Measurements from ENCODE around the gene RBFOX1. TPM values are rescaled to one million over a fixed set of nuclear protein-coding genes. Genes with fewer than 3 reads are reported as not detected.

Gene RBFOX1
- total RNA-seq, 1 donor from 2014 or later, result 0.69 TPM

GRCh38 chr16:7691533-7691932 lies 358.9 kb downstream of the RBFOX1 start:
- no peak overlapping the region for H3K27ac Mint-ChIP-seq (ENCODE audit: unreplicated experiment)

GRCh38 chr16:7703672-7704071 lies 371.0 kb downstream of the RBFOX1 start:
- H3K27me3 Mint-ChIP-seq (ENCODE audit: unreplicated experiment), result peaks cover 2% of the 10 kb centered on the region
- TF ChIP-seq CTCF (IDR thresholded peaks at IDR 0.05; ENCODE audit: unreplicated experiment), result no peak
- no peak overlapping the region for H3K27ac Mint-ChIP-seq (ENCODE audit: unreplicated experiment)
- no peak overlapping the region for H3K4me3 Mint-ChIP-seq (ENCODE audit: unreplicated experiment)
- no peak for DNase-seq (ENCODE audit: low spot score)
- H3K9me3 Mint-ChIP-seq (ENCODE audit: unreplicated experiment), result peaks cover 6% of the 10 kb centered on the region
- no peaks in the 10 kb centered on the region for H3K4me1 Mint-ChIP-seq (ENCODE audit: unreplicated experiment)
- H3K36me3 Mint-ChIP-seq (ENCODE audit: low read depth, unreplicated experiment), result no peaks in the 10 kb centered on the region

More at GRCh38 chr16:7691533-7691932, 358.9 kb downstream of the RBFOX1 start:
- TF ChIP-seq CTCF (IDR thresholded peaks at IDR 0.05; ENCODE audit: unreplicated experiment), result no peak
- Mint-ChIP-seq H3K9me3 (ENCODE audit: unreplicated experiment) (no peaks in the 10 kb centered on the region), H3K27me3 (ENCODE audit: unreplicated experiment) (no peaks in the 10 kb centered on the region), H3K36me3 (ENCODE audit: low read depth, unreplicated experiment) (no peaks in the 10 kb centered on the region), H3K4me1 (ENCODE audit: unreplicated experiment) (no peaks in the 10 kb centered on the region), H3K4me3 (ENCODE audit: unreplicated experiment) (no peak overlapping the region)
- no peak for DNase-seq (ENCODE audit: low spot score)

GRCh38 chr16:7705885-7706284 lies 373.2 kb downstream of the RBFOX1 start:
- Mint-ChIP-seq H3K27me3 (ENCODE audit: unreplicated experiment) (no peaks in the 10 kb centered on the region), H3K4me3 (ENCODE audit: unreplicated experiment) (no peak overlapping the region), H3K27ac (ENCODE audit: unreplicated experiment) (no peak overlapping the region), H3K9me3 (ENCODE audit: unreplicated experiment) (peaks cover under 1% of the 10 kb centered on the region), H3K4me1 (ENCODE audit: unreplicated experiment) (no peaks in the 10 kb centered on the region), H3K36me3 (ENCODE audit: low read depth, unreplicated experiment) (no peaks in the 10 kb centered on the region)
- TF ChIP-seq CTCF (IDR thresholded peaks at IDR 0.05; ENCODE audit: unreplicated experiment), result no peak
- no peak for DNase-seq (ENCODE audit: low spot score)

GRCh38 chr16:7709186-7709585 lies 376.5 kb downstream of the RBFOX1 start:
- no peak for DNase-seq (ENCODE audit: low spot score)
- no peak overlapping the region for H3K4me3 Mint-ChIP-seq (ENCODE audit: unreplicated experiment)
- H3K9me3 Mint-ChIP-seq (ENCODE audit: unreplicated experiment), result no peaks in the 10 kb centered on the region

GRCh38 chr16:7713244-7713643 lies 380.6 kb downstream of the RBFOX1 start:
- no peaks in the 10 kb centered on the region for H3K27me3 Mint-ChIP-seq (ENCODE audit: unreplicated experiment)
- no peak overlapping the region for H3K27ac Mint-ChIP-seq (ENCODE audit: unreplicated experiment)
- H3K4me1 Mint-ChIP-seq (ENCODE audit: unreplicated experiment), result no peaks in the 10 kb centered on the region
- no peak for TF ChIP-seq CTCF (IDR thresholded peaks at IDR 0.05; ENCODE audit: unreplicated experiment)
- H3K4me3 Mint-ChIP-seq (ENCODE audit: unreplicated experiment), result no peak overlapping the region
- no peak for DNase-seq (ENCODE audit: low spot score)
- H3K36me3 Mint-ChIP-seq (ENCODE audit: low read depth, unreplicated experiment), result no peaks in the 10 kb centered on the region
- H3K9me3 Mint-ChIP-seq (ENCODE audit: unreplicated experiment), result no peaks in the 10 kb centered on the region

More at GRCh38 chr16:7709186-7709585, 376.5 kb downstream of the RBFOX1 start:
- H3K27me3 Mint-ChIP-seq (ENCODE audit: unreplicated experiment), result no peaks in the 10 kb centered on the region
- no peaks in the 10 kb centered on the region for H3K36me3 Mint-ChIP-seq (ENCODE audit: low read depth, unreplicated experiment)
- no peak for TF ChIP-seq CTCF (IDR thresholded peaks at IDR 0.05; ENCODE audit: unreplicated experiment)
- no peak overlapping the region for H3K27ac Mint-ChIP-seq (ENCODE audit: unreplicated experiment)
- no peaks in the 10 kb centered on the region for H3K4me1 Mint-ChIP-seq (ENCODE audit: unreplicated experiment)

Measured in endothelial cell (in vitro differentiated cells).